Muscle layer of colon (tissue), 2 donors: ENCODE measurements around the gene PHKB.

Source experiments
- H3K27ac ChIP-seq: one replicate; pipeline ENCODE4 v1.7.0; 2013; ENCODE audit warnings: low read depth, mild to moderate bottlenecking, low read length, moderate library complexity
- H3K27me3 ChIP-seq, 2 donors: one replicate each; pipeline ENCODE4 v1.7.0; 2013; ENCODE audit warnings: low read length in 2 of 2, mild to moderate bottlenecking in 2 of 2; ENCODE audit not compliant: insufficient read depth in 2 of 2, control insufficient read depth in 1 of 2
- H3K36me3 ChIP-seq: one replicate; pipeline ENCODE4 v1.7.0; 2013; ENCODE audit warnings: mild to moderate bottlenecking, low read length; ENCODE audit not compliant: insufficient read depth
- H3K4me1 ChIP-seq: one replicate; pipeline ENCODE4 v1.7.0; 2013; ENCODE audit warnings: mild to moderate bottlenecking, low read length; ENCODE audit not compliant: insufficient read depth
- H3K4me3 ChIP-seq, 2 donors: one replicate each; pipeline ENCODE4 v1.7.0; 2013; ENCODE audit warnings: low read length in 2 of 2, low read depth in 1 of 2, mild to moderate bottlenecking in 1 of 2, moderate library complexity in 1 of 2
- H3K9ac ChIP-seq: one replicate; pipeline ENCODE4 v1.7.0; 2013; ENCODE audit warnings: low read length
- H3K9me3 ChIP-seq: one replicate; pipeline ENCODE4 v1.7.0; 2013; ENCODE audit warnings: mild to moderate bottlenecking, low read length
- donor health status: abdominal sarcoma.
- donor health status: Adenocarcinoma of cecum.

The PHKB gene

DNA sequence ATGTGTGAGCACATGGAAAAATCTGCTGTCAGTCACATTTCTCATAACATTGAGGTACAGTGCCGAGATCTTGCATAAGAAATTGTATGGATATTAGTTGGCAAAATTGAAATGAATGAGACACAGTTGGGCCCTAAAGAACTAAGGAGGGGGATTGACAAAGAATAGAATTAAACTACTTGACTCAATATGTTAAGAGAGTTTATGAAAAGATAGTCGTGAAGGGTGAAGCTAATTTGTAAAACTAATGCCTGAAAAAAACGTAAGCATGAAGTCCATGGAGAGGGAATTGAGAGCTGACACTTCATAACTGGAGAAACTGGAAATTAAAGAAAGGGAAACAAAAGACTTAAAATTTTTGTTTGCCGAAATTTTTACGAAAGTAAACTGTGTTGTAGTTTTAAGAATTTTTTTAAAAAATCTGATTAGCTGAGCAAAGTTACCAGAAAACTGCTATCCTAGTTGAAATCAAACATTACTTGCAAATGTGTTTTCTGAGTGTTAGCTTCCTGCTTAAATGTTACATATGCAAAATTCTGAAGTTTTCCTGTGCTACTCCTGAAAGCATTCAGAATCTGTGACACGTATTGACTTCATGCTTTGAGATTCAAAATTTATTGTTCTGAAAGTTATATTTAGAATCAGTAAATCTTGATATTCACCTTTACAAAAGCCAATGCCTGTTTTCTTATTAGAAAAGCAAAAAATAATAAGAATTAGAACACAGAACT is 239.9 kb downstream of the PHKB start:
- Histone ChIP-seq H3K9ac (no peak overlapping the region), H3K9me3 (no peaks in the 10 kb centered on the region), H3K27me3 (no peaks in the 10 kb centered on the region), H3K36me3 (peaks cover 27% of the 10 kb centered on the region), H3K4me1 (no peaks in the 10 kb centered on the region), H3K4me3 (no peak overlapping the region), H3K27ac (no peak overlapping the region)

DNA sequence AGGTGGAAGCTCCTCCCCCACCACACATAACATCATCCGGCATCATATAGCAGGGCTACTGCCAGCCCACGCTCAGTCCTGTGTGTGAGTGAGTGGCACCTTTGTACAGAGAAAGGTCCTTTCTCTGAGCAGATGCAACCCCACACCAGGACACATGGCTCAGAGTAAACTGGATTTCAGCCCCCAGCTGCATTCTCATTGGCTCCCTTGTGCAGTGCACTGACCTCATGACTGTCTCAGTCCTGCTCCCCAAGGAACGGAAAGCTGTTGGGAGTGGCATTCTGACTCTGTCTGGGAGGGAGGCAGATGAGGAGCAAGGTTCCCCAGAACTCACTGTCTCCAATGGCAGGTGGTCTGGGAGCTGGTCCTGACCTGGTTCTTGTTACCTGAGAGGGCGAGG is 244.1 kb downstream of the PHKB start:
- no peak overlapping the region for H3K27ac ChIP-seq
- no peak overlapping the region for H3K4me3 ChIP-seq
- H3K9me3 ChIP-seq: no peaks in the 10 kb centered on the region
- H3K36me3 ChIP-seq: no peaks in the 10 kb centered on the region
- no peaks in the 10 kb centered on the region for H3K27me3 ChIP-seq
- no peaks in the 10 kb centered on the region for H3K4me1 ChIP-seq
- H3K9ac ChIP-seq: no peak overlapping the region

DNA sequence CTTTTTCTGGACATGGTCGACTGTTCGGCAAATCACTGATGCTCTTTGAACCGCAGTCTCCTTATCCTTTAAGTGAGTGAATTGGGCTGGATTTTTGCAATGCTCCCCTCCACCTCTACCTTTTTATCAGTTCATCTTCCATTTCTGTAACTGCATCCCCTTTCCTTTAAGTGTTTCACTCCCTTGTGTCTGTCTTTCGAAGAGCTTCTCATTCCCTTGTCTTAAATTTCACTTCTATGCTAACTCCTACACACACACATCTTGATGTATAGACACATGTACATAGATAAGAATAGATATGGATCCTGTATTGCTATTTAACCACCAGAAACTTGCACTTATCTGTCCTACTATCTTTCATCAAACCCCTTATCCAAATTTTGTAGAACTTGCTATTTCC is 250.7 kb downstream of the PHKB start:
- Histone ChIP-seq H3K4me3 (no peak overlapping the region), H3K27me3 (no peaks in the 10 kb centered on the region), H3K4me1 (no peaks in the 10 kb centered on the region), H3K27ac (no peak overlapping the region), H3K9ac (no peak overlapping the region), H3K36me3 (no peaks in the 10 kb centered on the region), H3K9me3 (no peaks in the 10 kb centered on the region)

DNA sequence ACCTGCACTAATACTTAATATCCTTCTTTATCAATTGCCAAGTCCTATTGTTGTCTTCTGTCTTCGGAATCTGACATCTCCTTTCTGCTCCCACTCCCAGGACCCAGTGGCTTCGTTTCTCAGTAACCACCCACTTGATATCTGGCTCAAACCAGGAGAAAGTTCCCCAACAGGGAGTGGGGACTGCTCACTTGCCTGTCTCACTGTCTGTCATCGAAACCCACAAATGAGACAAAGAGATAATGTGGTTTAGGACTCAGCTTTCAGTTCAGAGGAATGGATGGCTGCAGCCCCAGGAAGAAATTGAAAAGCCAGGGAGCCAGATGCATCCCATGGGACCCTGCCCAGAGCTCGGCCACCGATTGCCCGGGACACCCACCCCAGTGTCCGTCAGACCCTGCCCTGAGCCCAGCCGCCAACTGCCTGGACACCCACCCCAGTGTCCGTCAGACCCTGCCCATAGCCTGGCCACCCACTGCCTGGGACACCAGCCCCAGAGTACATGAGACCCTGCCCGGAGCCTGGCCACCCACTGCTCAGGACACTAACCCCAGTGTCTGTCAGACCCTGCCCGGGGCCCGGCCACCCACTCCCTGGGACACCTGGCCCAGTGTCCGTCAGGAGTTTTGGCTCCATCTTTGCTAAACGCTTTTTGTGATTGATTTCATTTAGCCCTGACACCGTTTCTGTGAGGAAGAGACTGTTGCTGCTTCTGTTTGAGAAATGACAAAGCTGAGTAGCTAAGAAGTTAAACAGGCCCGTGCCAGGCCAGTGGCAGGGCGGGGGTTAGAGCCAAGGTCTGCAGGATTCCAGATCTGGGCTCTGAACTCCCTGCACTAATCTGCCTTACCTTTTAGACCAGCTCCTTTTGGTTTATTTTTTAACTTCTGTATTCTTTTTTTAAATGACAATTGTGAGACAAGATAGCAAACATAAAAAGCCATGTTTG is 251.4 kb downstream of the PHKB start:
- Histone ChIP-seq H3K9me3 (no peaks in the 10 kb centered on the region), H3K36me3 (no peaks in the 10 kb centered on the region), H3K4me1 (no peaks in the 10 kb centered on the region), H3K27ac (no peak overlapping the region), H3K9ac (no peak overlapping the region), H3K27me3 (no peaks in the 10 kb centered on the region), H3K4me3 (no peak overlapping the region)

DNA sequence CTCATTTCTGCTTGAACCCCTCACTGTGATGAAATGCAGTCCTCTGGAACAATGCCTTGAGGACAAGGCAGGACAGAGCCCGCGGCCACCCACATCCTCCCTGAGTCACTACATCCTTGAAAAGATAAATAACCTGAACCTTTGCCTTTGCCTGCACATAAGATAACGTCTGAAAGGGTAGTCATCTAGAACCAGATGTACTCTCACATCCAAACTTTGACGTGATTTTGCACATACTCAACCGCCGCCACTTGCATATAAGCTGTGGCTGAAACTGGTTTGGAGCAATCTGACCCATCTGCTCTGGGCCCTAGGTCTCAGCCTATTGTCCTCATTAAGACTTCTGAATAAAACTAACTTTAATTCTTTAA is 252.1 kb downstream of the PHKB start:
- H3K27ac ChIP-seq: no peak overlapping the region
- no peak overlapping the region for H3K4me3 ChIP-seq
- no peaks in the 10 kb centered on the region for H3K9me3 ChIP-seq
- H3K36me3 ChIP-seq: no peaks in the 10 kb centered on the region
- no peaks in the 10 kb centered on the region for H3K4me1 ChIP-seq
- no peaks in the 10 kb centered on the region for H3K27me3 ChIP-seq
- H3K9ac ChIP-seq: no peak overlapping the region

DNA sequence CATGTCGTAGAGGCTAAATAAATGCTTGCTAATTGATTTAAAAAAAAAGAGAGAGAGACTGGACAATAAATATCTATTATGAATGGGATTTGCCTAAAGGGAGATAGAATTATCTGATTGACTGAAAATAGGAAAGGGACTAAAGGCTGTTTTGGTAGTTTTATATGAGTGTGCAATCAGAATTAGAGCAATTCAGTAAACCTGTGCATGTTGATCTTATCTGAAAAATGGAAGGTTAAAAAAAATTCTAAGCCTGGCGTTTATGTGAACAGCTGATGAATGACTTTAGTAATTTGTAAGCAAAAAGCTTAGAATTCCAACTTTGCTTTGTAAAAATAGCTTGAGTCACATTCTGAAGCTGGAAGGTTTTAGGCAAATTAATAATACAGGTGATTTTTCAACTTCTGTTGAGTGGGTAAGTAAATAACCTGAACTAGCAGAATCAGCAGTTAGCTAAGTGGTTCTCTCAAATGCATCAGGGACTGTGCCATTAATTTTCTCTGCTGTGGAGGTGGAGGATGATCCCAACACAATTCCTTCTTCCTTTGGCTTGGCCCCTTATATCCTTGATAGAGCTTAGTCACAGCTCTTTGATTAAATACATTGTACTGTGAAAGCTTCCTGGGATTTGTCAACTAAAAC is 254.4 kb downstream of the PHKB start:
- Histone ChIP-seq H3K9me3 (no peaks in the 10 kb centered on the region), H3K27me3 (no peaks in the 10 kb centered on the region), H3K36me3 (no peaks in the 10 kb centered on the region), H3K4me3 (no peak overlapping the region), H3K9ac (no peak overlapping the region), H3K27ac (no peak overlapping the region), H3K4me1 (no peaks in the 10 kb centered on the region)

DNA sequence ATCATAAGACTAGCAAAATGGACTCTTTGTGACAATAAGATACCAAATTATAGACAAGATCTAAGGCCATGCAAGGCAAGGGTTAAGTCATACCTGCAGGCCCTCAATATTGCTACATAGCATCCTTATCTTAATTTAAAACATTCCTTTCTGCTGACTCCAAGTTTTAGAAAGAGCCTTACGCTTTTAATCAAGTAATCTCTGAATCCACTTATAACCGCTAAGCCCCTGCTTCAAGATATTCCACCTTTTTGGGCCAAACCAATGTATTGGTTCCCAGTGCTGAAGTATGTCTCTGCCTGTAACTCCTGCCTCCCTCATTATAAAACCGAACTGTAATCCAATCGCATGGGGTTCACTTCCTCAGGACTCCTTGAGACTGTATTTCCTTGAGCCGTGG is 255.4 kb downstream of the PHKB start:
- Histone ChIP-seq H3K27me3 (no peaks in the 10 kb centered on the region), H3K4me1 (no peaks in the 10 kb centered on the region), H3K36me3 (no peaks in the 10 kb centered on the region), H3K27ac (no peak overlapping the region), H3K9me3 (no peaks in the 10 kb centered on the region), H3K4me3 (no peak overlapping the region), H3K9ac (no peak overlapping the region)

DNA sequence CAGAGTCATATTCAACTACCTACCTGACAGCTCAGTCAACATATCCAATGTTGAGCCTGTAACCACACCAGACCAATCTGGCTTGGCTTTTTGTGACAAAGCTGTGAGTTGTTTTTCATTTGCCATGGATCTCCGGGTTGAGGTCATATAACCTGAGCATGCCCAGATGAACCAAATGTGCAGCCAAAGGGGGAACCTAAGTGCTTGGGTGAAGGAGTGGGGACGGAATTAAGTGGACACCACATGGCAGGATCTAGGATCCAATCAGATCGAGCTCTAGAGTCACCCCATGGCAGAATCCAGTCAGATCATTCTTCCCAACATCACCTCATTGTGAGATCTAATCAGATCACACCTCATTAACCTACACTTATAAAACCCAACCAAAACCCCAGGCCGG is 258.6 kb downstream of the PHKB start:
- Histone ChIP-seq H3K27me3 (no peaks in the 10 kb centered on the region), H3K4me1 (no peaks in the 10 kb centered on the region), H3K9me3 (no peaks in the 10 kb centered on the region), H3K36me3 (no peaks in the 10 kb centered on the region), H3K9ac (no peak overlapping the region), H3K4me3 (no peak overlapping the region), H3K27ac (no peak overlapping the region)

DNA sequence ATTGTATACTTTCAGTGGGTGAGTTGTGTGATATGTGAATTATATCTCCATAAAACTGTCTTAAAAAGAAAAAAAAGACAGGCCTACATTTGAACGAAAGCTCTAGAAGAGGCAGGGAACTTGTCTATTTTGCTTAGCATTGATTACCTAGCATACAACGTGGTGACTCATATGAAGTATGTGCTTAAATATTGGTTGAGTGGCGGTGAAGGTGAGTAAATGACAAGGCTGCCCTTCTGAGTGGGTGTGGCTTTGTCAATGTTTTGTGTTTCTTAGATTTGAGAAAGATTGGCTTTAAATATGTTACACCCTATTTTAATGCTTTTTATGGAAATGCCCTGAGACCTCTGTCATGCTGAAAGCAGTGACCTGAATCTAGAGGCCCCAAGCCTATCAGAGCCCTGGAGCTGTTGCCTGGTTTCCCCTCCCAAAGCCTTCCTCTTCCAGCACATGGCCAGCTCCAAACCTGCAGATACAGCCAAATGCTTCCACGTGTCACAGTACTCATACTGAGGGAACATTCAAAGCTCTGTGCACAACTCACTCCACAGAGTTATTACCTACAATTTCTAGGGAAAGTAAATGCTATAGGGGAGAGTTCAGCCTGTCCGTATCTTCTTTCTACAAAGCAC is 260.0 kb downstream of the PHKB start:
- H3K27ac ChIP-seq: no peak overlapping the region
- no peaks in the 10 kb centered on the region for H3K36me3 ChIP-seq
- no peak overlapping the region for H3K9ac ChIP-seq
- H3K27me3 ChIP-seq: no peaks in the 10 kb centered on the region
- no peaks in the 10 kb centered on the region for H3K9me3 ChIP-seq
- H3K4me1 ChIP-seq: no peaks in the 10 kb centered on the region
- H3K4me3 ChIP-seq: no peak overlapping the region

DNA sequence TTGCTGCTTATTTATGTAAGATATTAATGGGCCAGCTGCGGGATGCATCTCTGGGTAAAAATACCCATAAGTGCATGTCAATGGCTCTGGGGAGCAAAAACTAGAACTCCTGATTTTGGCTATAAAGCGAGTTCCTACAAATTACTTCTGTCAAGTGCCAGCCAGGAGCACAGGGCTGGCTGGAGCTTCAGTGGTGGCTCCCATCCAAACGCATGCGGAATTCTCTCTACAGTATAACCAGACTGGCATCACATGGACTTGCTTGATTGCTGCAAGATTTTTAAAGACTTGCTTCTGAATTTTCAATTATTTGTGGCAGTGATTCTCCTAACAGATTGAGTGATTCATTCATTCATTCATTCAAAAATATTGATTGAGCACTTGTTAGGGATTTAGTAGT is 260.9 kb downstream of the PHKB start:
- no peaks in the 10 kb centered on the region for H3K36me3 ChIP-seq
- H3K4me1 ChIP-seq: no peaks in the 10 kb centered on the region
- no peak overlapping the region for H3K4me3 ChIP-seq
- no peak overlapping the region for H3K27ac ChIP-seq
- H3K9ac ChIP-seq: no peak overlapping the region
- no peaks in the 10 kb centered on the region for H3K27me3 ChIP-seq
- no peaks in the 10 kb centered on the region for H3K9me3 ChIP-seq

DNA sequence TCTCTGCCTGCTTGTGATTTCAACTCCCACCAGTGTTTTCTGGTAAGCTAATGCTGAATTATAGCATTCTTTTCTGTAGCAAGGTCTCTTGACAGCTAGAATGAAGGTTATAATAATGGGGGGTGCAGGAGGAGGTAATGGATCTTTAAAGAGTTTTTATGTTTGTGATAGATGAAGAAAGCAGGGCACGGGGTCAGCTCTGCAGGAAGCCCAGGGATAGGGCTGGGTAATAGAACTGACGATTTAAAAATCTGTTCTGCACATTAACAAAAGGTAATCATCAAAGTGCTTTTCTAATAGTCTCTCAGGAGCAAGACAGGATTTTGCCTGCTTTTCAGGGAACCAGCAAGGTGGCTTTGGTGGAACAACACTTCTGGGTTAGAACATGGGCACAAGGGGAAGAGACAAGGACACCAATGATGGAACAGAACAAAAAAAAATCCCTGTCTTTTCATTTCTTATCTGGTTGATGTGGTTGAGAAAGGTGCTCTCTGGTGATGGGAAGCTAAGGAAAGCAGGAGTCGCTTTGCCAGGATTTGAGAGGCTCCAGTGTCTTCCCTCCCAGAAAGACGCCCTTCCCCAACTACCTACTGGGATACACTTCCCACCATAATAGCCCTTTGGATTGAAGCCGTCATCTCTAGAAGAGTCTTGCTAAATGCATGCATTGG is 263.1 kb downstream of the PHKB start:
- H3K4me1 ChIP-seq: no peaks in the 10 kb centered on the region
- no peak overlapping the region for H3K4me3 ChIP-seq
- H3K9me3 ChIP-seq: no peaks in the 10 kb centered on the region
- H3K9ac ChIP-seq: no peak overlapping the region
- H3K36me3 ChIP-seq: no peaks in the 10 kb centered on the region
- H3K27ac ChIP-seq: no peak overlapping the region
- no peaks in the 10 kb centered on the region for H3K27me3 ChIP-seq
